H9 (cell line): ENCODE data around the gene MGMT. TPM values are rescaled to one million over a fixed set of nuclear protein-coding genes. Genes with fewer than 3 reads are reported as not detected.

Source experiments
- DNase-seq: peaks from one replicate; pipeline ENCODE4 v3.0.0-alpha.2; 2017
- H2AFZ ChIP-seq: one replicate; pipeline ENCODE4 v1.6.1; 2013; ENCODE audit warnings: mild to moderate bottlenecking, low read length, control low read depth, moderate library complexity
- H2AK5ac ChIP-seq: 2 replicates; pipeline ENCODE4 v1.6.1; 2013; ENCODE audit warnings: low read length, control low read depth, mixed read lengths; ENCODE audit not compliant: insufficient read length
- H2BK120ac ChIP-seq: one replicate; pipeline ENCODE4 v1.6.1; 2013; ENCODE audit warnings: low read depth, mild to moderate bottlenecking, low read length, control low read depth, inconsistent platforms; ENCODE audit not compliant: poor library complexity, severe bottlenecking
- H2BK12ac ChIP-seq: 2 replicates; pipeline ENCODE4 v1.6.1; 2013; ENCODE audit warnings: low read length, control low read depth, mixed read lengths, low read depth; ENCODE audit not compliant: insufficient read length
- H2BK15ac ChIP-seq: 2 replicates; pipeline ENCODE4 v1.6.1; 2013; ENCODE audit warnings: low read depth, low read length, control low read depth
- H2BK20ac ChIP-seq: one replicate; pipeline ENCODE4 v1.6.1; 2013; ENCODE audit warnings: low read depth, mild to moderate bottlenecking, low read length, control low read depth, inconsistent platforms; ENCODE audit not compliant: poor library complexity, severe bottlenecking
- H2BK5ac ChIP-seq: 2 replicates; pipeline ENCODE4 v1.6.1; 2013; ENCODE audit warnings: low read length, control low read depth, mixed read lengths; ENCODE audit not compliant: insufficient read length
- H3K14ac ChIP-seq: 2 replicates; pipeline ENCODE4 v1.6.1; 2013; ENCODE audit warnings: low read length, control low read depth; ENCODE audit not compliant: insufficient read depth
- H3K18ac ChIP-seq: 2 replicates; pipeline ENCODE4 v1.6.1; 2013; ENCODE audit warnings: low read depth, mild to moderate bottlenecking, mixed read lengths, low read length, control low read depth; ENCODE audit not compliant: insufficient read length
- H3K23ac ChIP-seq: 2 replicates; pipeline ENCODE4 v1.6.1; 2013; ENCODE audit warnings: low read length, control low read depth, mixed read lengths, low read depth; ENCODE audit not compliant: insufficient read length
- H3K23me2 ChIP-seq: 2 replicates; pipeline ENCODE4 v1.6.1; 2013; ENCODE audit warnings: low read depth, mild to moderate bottlenecking, mixed read lengths, low read length, control low read depth; ENCODE audit not compliant: insufficient read length, poor library complexity, severe bottlenecking
- H3K27ac ChIP-seq: 2 replicates; pipeline ENCODE4 v1.5.1; 2013; ENCODE audit warnings: low read length, control low read depth, mixed read lengths, low read depth; ENCODE audit not compliant: insufficient read length
- H3K27me3 ChIP-seq: 2 replicates; pipeline ENCODE4 v1.6.1; 2013; ENCODE audit warnings: low read length, control low read depth, inconsistent platforms; ENCODE audit not compliant: insufficient read depth
- H3K4ac ChIP-seq: 2 replicates; pipeline ENCODE4 v1.6.1; 2013; ENCODE audit warnings: low read depth, mild to moderate bottlenecking, control low read depth, inconsistent platforms, low read length, moderate library complexity
- H3K4me1 ChIP-seq: 2 replicates; pipeline ENCODE4 v1.6.1; 2013; ENCODE audit warnings: low read length, control low read depth, inconsistent platforms; ENCODE audit not compliant: insufficient read depth
- H3K4me2 ChIP-seq: 2 replicates; pipeline ENCODE4 v1.6.1; 2013; ENCODE audit warnings: low read length, control low read depth, mixed read lengths; ENCODE audit not compliant: insufficient read length, insufficient read depth
- H3K56ac ChIP-seq: 2 replicates; pipeline ENCODE4 v1.6.1; 2013; ENCODE audit warnings: low read depth, mild to moderate bottlenecking, mixed read lengths, low read length, control low read depth; ENCODE audit not compliant: insufficient read length
- H3K79me1 ChIP-seq: 2 replicates; pipeline ENCODE4 v1.6.1; 2013; ENCODE audit warnings: low read depth, mild to moderate bottlenecking, moderate library complexity, low read length, control low read depth, inconsistent platforms; ENCODE audit not compliant: insufficient read depth, poor library complexity, severe bottlenecking
- H3K79me2 ChIP-seq: 2 replicates; pipeline ENCODE4 v1.6.1; 2013; ENCODE audit warnings: low read length, control low read depth, inconsistent platforms; ENCODE audit not compliant: insufficient read depth
- H3K9ac ChIP-seq: 2 replicates; pipeline ENCODE4 v1.6.1; 2013; ENCODE audit warnings: low read length, control low read depth, mixed read lengths; ENCODE audit not compliant: insufficient read length; ENCODE audit errors: extremely low read depth
- H3K9me3 ChIP-seq: one replicate; pipeline ENCODE4 v1.6.1; 2013; ENCODE audit warnings: low read depth, low read length, inconsistent platforms; ENCODE audit not compliant: control insufficient read depth
- H3T11ph ChIP-seq: one replicate; pipeline ENCODE4 v1.6.1; 2013; ENCODE audit warnings: mild to moderate bottlenecking, low read length, control low read depth, inconsistent platforms
- H4K20me1 ChIP-seq: one replicate; pipeline ENCODE4 v1.6.1; 2013; ENCODE audit not compliant: control insufficient read depth, insufficient read length, insufficient read depth
- H4K5ac ChIP-seq: 2 replicates; pipeline ENCODE4 v1.6.1; 2013; ENCODE audit warnings: low read depth, mild to moderate bottlenecking, mixed read lengths, low read length, control low read depth; ENCODE audit not compliant: insufficient read length
- H4K8ac ChIP-seq: replicated peaks from 2 replicates; pipeline ENCODE4 v1.6.1; 2013; ENCODE audit warnings: low read length, control low read depth, mixed read lengths, low read depth; ENCODE audit not compliant: insufficient read length
- H4K91ac ChIP-seq: 2 replicates; pipeline ENCODE4 v1.6.1; 2013; ENCODE audit warnings: low read depth, mild to moderate bottlenecking, moderate library complexity, mixed read lengths, low read length, control low read depth; ENCODE audit not compliant: insufficient read length
- H3K27ac Mint-ChIP-seq, 3 experiments: 2 replicates in 2 of 3; 3 replicates in 1 of 3; pipeline ENCODE4 v1.8.0; 2020 to 2021; ENCODE audit warnings: mixed read lengths in 3 of 3, mild to moderate bottlenecking in 1 of 3, moderate library complexity in 1 of 3
- H3K27me3 Mint-ChIP-seq: 2 replicates; pipeline ENCODE4 v1.8.0; 2021; ENCODE audit warnings: low read depth, mild to moderate bottlenecking, moderate library complexity, mixed read lengths
- H3K36me3 Mint-ChIP-seq, 3 experiments: 2 replicates in 2 of 3; 3 replicates in 1 of 3; pipeline ENCODE4 v1.8.0; 2020 to 2021; ENCODE audit warnings: low read depth in 3 of 3, mixed read lengths in 3 of 3; ENCODE audit not compliant: insufficient read depth in 1 of 3
- H3K4me1 Mint-ChIP-seq, 2 experiments: 2 replicates each; pipeline ENCODE4 v1.8.0; 2020; ENCODE audit warnings: mixed read lengths in 2 of 2
- H3K4me3 Mint-ChIP-seq, 2 experiments: 2 replicates in 1 of 2; 3 replicates in 1 of 2; pipeline ENCODE4 v1.8.0; 2020 to 2021; ENCODE audit warnings: mild to moderate bottlenecking in 2 of 2, mixed read lengths in 2 of 2, moderate library complexity in 1 of 2
- H3K9me3 Mint-ChIP-seq, 2 experiments: 2 replicates in 1 of 2; 3 replicates in 1 of 2; pipeline ENCODE4 v1.8.0; 2020; ENCODE audit warnings: mild to moderate bottlenecking in 2 of 2, mixed read lengths in 2 of 2, moderate library complexity in 1 of 2
- CTCF ChIP-seq: fragments of 200-600 bp; sonication (generic); conservative IDR thresholded peaks from 3 replicates; pipeline ENCODE4 v1.8.0; 2021; ENCODE audit warnings: antibody characterized with exemption, mild to moderate bottlenecking
- WGBS: extraction: QIAGEN DNeasy Blood & Tissue Kit; methylation state at CpG from one replicate; pipeline ENCODE4 v1.1.7; 2013; ENCODE audit warnings: missing lambda C conversion rate, low lambda C conversion rate, mixed read lengths; ENCODE audit not compliant: insufficient read length; ENCODE audit errors: extremely low coverage; 5-methylcytosine and 5-hydroxymethylcytosine counted together
- total RNA-seq: library from RNA; stranded (reverse); gene quantifications from 2 replicates; pipeline ENCODE4 v1.2.1, GENCODE V29; 2021

The MGMT gene
- total RNA-seq, 1 experiment from 2014 or later = 18.4 TPM

- H4K5ac ChIP-seq = no peak overlapping the region
- no peak overlapping the region for H3K4me2 ChIP-seq
- H3K23me2 ChIP-seq = no peaks in the 10 kb centered on the region
- H3K79me2 ChIP-seq = no peaks in the 10 kb centered on the region
- no peak overlapping the region for H3T11ph ChIP-seq
- no peaks in the 10 kb centered on the region for H4K20me1 ChIP-seq
- H2BK120ac ChIP-seq = no peak overlapping the region
- H3K27me3 Mint-ChIP-seq = peaks cover 2% of the 10 kb centered on the region; the same call in 1 of the 2 replicates
- H4K8ac ChIP-seq = no peak overlapping the region
- no peak for TF ChIP-seq CTCF
- H3K4me1 Mint-ChIP-seq = 0 out of 4 replicates have a peak, but pooled peaks cover 0 to 3% of the 10 kb centered on the region in 2 experiments
- H2BK12ac ChIP-seq = no peak overlapping the region
- no peak overlapping the region for H3K18ac ChIP-seq
- no peaks in the 10 kb centered on the region for H3K79me1 ChIP-seq
- H3K9me3 Mint-ChIP-seq = peaks cover 39 to 46% of the 10 kb centered on the region in 2 experiments
- no peak overlapping the region for H3K27ac ChIP-seq
- H3K4ac ChIP-seq = no peak overlapping the region
- no peak overlapping the region for H4K91ac ChIP-seq
- DNase-seq = no peak
- H2BK5ac ChIP-seq = no peak overlapping the region
- H3K9me3 ChIP-seq = peaks cover 16% of the 10 kb centered on the region
- no peak overlapping the region for H3K9ac ChIP-seq
- no peak overlapping the region for H2AK5ac ChIP-seq
- H3K4me3 Mint-ChIP-seq = no peak overlapping the region
- no CpG with 5 or more reads among the region's 1 CpG for WGBS
- H3K4me1 ChIP-seq = no peaks in the 10 kb centered on the region
- no peak overlapping the region for H3K27ac Mint-ChIP-seq
- H2BK20ac ChIP-seq = no peak overlapping the region
- H2BK15ac ChIP-seq = no peak overlapping the region
- peaks cover 32 to 53% (median 49%) of the 10 kb centered on the region in 3 experiments for H3K36me3 Mint-ChIP-seq
- H3K27me3 ChIP-seq = no peaks in the 10 kb centered on the region
- no peak overlapping the region for H3K56ac ChIP-seq
- H2AFZ ChIP-seq = no peak overlapping the region
- no peak overlapping the region for H3K14ac ChIP-seq
- H3K23ac ChIP-seq = no peak overlapping the region
Measured at GRCh38 chr10:129481641-129482040, 14.6 kb downstream of the MGMT start.
